Breast epithelium (tissue), 4 donors: ENCODE data around the gene PTCD2. TPM values are rescaled to one million over a fixed set of nuclear protein-coding genes. Genes with fewer than 3 reads are reported as not detected.

ENCODE experiments used
- DNase-seq, 2 donors: peaks; one replicate each; pipeline ENCODE4 v3.0.0-alpha.2; 2019; ENCODE audit warnings: low spot score in 2 of 2
- H3K27ac ChIP-seq, 2 donors: fragments of 200-600 bp; sonication (generic) in 1 of 2; one replicate each; pipeline ENCODE4 v1.5.1; 2016 to 2019; ENCODE audit warnings: mild to moderate bottlenecking in 1 of 2
- H3K27me3 ChIP-seq, 2 donors: fragments of 200-600 bp; sonication (generic) in 1 of 2; one replicate each; pipeline versions ENCODE4 v1.5.1 to v1.6.0; 2017 to 2019; ENCODE audit warnings: control low read depth in 1 of 2, mild to moderate bottlenecking in 1 of 2
- H3K36me3 ChIP-seq: fragments of 200-600 bp; one replicate; pipeline ENCODE4 v1.5.1; 2019
- H3K4me1 ChIP-seq, 2 donors: fragments of 200-600 bp; sonication (generic); one replicate each; pipeline ENCODE4 v1.5.1; 2016 to 2019; ENCODE audit warnings: control low read depth in 1 of 2
- H3K4me3 ChIP-seq, 3 donors: fragments of 200-600 bp; sonication (generic); 1 replicate in 2 of 3; 2 replicates in 1 of 3; pipeline ENCODE4 v1.5.1; 2016 to 2019; ENCODE audit warnings: mild to moderate bottlenecking in 3 of 3, moderate library complexity in 2 of 3
- H3K9me3 ChIP-seq, 2 donors: fragments of 200-600 bp; sonication (generic) in 1 of 2; one replicate each; pipeline ENCODE4 v1.5.1; 2016 to 2019; ENCODE audit warnings: control low read depth in 1 of 2
- POLR2A ChIP-seq: fragments of 450-650 bp; IDR thresholded peaks from one replicate; pipeline ENCODE4 v1.6.1; 2016; ENCODE audit warnings: antibody characterized with exemption, mild to moderate bottlenecking, moderate library complexity
- POLR2AphosphoS5 ChIP-seq, 3 donors: sonication (generic); formaldehyde crosslinking; IDR thresholded peaks; one replicate each; pipeline ENCODE4 v1.6.1; 2017; ENCODE audit warnings: antibody characterized with exemption in 3 of 3
- intact Hi-C: fragments of 100-400 bp; cut with DNase I; formaldehyde crosslinking; loops from one replicate; pipeline ENCODE4 v1.15.1; 2023; ENCODE audit warnings: low total_unique reads
- total RNA-seq, 3 donors: library from RNA; depleted of rRNA; stranded (reverse); fragments of >200 nt; gene quantifications; one replicate each; pipeline ENCODE4 v1.1.0, GENCODE V29; 2016
- TF ChIP-seq, protein P1 (sequence below), 3 donors: fragments of 450-650 bp; IDR thresholded peaks; one replicate each; pipeline ENCODE4 v1.5.1; 2016 to 2017; ENCODE audit warnings: antibody characterized with exemption in 3 of 3, mild to moderate bottlenecking in 3 of 3, moderate library complexity in 3 of 3

The PTCD2 gene
- total RNA-seq, 3 donors from 2014 or later: 5.6 to 10.1 (median 7.5) TPM

DNA sequence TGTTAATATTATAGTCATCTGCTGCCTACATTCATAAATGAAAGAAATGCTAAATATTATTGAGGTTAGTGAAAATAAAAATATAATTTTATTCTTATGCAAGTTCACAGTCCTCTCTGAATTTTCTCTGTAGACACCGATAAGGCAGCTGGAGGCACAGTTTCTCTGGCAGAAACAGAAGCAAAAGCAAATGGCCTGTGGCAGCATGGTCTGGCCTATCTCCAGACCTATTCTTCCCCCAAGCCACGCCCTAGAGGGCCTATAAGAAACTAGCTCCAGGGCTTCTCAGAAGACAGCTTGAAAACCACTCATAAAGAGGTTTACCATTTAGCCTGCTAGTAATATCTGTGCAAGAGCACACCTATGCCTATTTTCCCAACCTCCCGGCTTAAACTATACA is 28.6 kb upstream of the PTCD2 start:
- no peaks in the 10 kb centered on the region for H3K36me3 ChIP-seq
- intact Hi-C loops: no loop called here
- H3K27ac ChIP-seq: no peak overlapping the region
- H3K4me1 ChIP-seq: no peaks in the 10 kb centered on the region
- TF ChIP-seq POLR2AphosphoS5 (IDR thresholded peaks at IDR 0.05): no peak
- TF ChIP-seq POLR2A: no peak
- TF ChIP-seq, protein P1, sequence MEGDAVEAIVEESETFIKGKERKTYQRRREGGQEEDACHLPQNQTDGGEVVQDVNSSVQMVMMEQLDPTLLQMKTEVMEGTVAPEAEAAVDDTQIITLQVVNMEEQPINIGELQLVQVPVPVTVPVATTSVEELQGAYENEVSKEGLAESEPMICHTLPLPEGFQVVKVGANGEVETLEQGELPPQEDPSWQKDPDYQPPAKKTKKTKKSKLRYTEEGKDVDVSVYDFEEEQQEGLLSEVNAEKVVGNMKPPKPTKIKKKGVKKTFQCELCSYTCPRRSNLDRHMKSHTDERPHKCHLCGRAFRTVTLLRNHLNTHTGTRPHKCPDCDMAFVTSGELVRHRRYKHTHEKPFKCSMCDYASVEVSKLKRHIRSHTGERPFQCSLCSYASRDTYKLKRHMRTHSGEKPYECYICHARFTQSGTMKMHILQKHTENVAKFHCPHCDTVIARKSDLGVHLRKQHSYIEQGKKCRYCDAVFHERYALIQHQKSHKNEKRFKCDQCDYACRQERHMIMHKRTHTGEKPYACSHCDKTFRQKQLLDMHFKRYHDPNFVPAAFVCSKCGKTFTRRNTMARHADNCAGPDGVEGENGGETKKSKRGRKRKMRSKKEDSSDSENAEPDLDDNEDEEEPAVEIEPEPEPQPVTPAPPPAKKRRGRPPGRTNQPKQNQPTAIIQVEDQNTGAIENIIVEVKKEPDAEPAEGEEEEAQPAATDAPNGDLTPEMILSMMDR (IDR thresholded peaks at IDR 0.05): no peak
- H3K4me3 ChIP-seq: no peak overlapping the region
- DNase-seq: no peak
- no peaks in the 10 kb centered on the region for H3K27me3 ChIP-seq
- H3K9me3 ChIP-seq: no peaks in the 10 kb centered on the region

DNA sequence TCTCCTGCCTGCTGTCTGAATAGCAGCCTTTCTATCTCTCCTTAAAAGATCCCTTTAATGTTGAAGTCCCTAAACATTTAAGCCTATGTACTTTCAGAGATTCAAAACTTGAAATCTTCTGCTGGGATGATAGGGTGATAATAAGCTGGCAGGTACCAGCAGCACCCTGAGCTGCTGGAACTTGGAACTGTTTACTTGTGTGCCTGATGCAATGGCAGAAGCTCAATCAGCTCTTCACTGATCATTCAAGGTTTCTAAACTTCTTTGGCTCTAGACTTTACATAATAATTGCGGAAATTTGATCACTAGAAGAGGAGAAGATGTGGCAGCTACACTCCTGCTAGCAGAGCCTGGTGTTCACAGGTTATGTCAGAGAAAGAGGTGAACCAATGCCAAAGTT is 27.8 kb upstream of the PTCD2 start:
- Histone ChIP-seq H3K4me3 (no peak overlapping the region), H3K9me3 (no peaks in the 10 kb centered on the region), H3K36me3 (no peaks in the 10 kb centered on the region), H3K27ac (no peak overlapping the region), H3K4me1 (no peaks in the 10 kb centered on the region), H3K27me3 (no peaks in the 10 kb centered on the region)
- TF ChIP-seq POLR2A (no peak), POLR2AphosphoS5 (IDR thresholded peaks at IDR 0.05) (no peak)
- TF ChIP-seq, protein P1 (IDR thresholded peaks at IDR 0.05): no peak
- intact Hi-C loops: no loop called here
- DNase-seq: no peak

DNA sequence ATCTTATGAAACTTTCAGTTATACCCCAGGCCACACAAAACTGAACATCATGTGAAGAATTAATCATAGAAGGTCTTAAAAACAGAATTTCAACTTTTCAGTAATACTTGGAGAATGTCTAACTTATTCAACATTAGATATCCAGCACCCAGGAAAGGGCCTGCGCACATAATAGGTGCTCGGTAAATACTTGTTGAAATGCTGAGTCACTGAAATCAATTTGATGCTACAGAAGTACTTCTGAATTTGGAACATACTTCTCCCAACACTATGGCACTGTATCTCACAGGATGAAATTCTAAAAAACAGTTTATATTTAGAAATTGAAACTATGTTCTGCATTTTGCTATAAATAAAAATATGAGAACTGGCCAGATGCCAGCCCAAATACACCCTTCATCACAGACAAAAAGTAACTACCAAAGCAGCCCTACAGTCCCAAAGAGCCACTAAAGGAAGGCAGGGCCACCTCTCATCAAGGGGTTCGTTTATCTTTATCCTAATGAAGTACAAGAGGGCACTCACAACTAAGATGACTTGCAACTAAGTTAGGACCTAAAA is 26.6 kb upstream of the PTCD2 start:
- intact Hi-C loops: no loop called here
- TF ChIP-seq POLR2A (no peak), POLR2AphosphoS5 (IDR thresholded peaks at IDR 0.05) (no peak)
- TF ChIP-seq, protein P1 (IDR thresholded peaks at IDR 0.05): no peak
- H3K36me3 ChIP-seq: no peaks in the 10 kb centered on the region
- H3K9me3 ChIP-seq: no peaks in the 10 kb centered on the region
- no peaks in the 10 kb centered on the region for H3K27me3 ChIP-seq
- H3K27ac ChIP-seq: no peak overlapping the region
- no peak overlapping the region for H3K4me3 ChIP-seq
- H3K4me1 ChIP-seq: no peaks in the 10 kb centered on the region
- no peak for DNase-seq

DNA sequence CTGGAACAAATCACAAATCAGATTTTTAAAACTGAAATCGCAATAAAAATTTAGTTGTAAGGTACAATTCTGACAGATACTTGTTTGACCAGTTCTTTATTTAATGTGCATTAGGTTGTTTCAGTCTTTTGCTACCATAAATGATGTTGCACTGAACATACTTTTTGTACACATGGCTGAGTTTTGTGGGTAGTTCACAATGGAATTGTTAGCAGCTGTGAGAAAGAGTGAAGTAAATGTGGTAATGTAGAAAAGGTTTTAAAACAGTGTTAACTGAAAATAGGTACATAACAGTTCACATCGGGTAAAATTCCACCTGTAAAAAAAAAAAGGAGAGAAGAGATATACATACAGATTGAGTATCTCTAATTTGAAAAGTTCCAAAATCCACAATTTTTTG is 25.7 kb upstream of the PTCD2 start:
- Histone ChIP-seq H3K27ac (no peak overlapping the region), H3K4me1 (no peaks in the 10 kb centered on the region), H3K4me3 (no peak overlapping the region), H3K36me3 (no peaks in the 10 kb centered on the region), H3K27me3 (no peaks in the 10 kb centered on the region), H3K9me3 (no peaks in the 10 kb centered on the region)
- TF ChIP-seq, protein P1 (IDR thresholded peaks at IDR 0.05): no peak
- TF ChIP-seq POLR2A (no peak), POLR2AphosphoS5 (IDR thresholded peaks at IDR 0.05) (no peak)
- intact Hi-C loops: no loop called here
- no peak for DNase-seq

DNA sequence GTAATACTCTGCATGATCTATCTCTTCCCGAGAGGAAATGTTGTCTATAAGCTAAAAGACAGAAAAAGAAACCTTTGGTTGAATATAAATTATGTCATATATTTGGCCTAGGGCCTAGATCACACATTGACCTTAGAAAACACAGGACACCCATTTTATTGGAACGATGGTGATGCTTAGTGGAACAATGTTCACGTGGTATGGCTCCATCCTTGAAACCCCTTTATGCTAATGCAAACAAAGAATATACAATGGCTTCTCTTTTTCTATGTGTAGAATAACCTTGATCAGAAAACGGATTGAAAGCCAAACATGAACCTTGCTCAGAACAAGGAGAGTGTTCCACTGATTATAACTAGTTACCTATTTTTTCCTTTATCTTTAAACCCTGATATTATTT is 24.6 kb upstream of the PTCD2 start:
- Histone ChIP-seq H3K4me1 (no peaks in the 10 kb centered on the region), H3K4me3 (no peak overlapping the region), H3K9me3 (no peaks in the 10 kb centered on the region), H3K36me3 (no peaks in the 10 kb centered on the region), H3K27ac (no peak overlapping the region), H3K27me3 (no peaks in the 10 kb centered on the region)
- DNase-seq: no peak
- no peak for TF ChIP-seq POLR2A
- TF ChIP-seq POLR2AphosphoS5 (IDR thresholded peaks at IDR 0.05): no peak
- TF ChIP-seq, protein P1 (IDR thresholded peaks at IDR 0.05): no peak
- intact Hi-C loops: no loop called here
